SU-DHL-6 (cell line): ENCODE results near the gene RASL11A.

Source experiments
- CTCF ChIP-seq: fragments of 200-600 bp; sonication (generic); IDR thresholded peaks from one replicate; pipeline ENCODE4 v1.5.1; 2017; ENCODE audit warnings: antibody characterized with exemption, mild to moderate bottlenecking, low read length, moderate library complexity; ENCODE audit not compliant: insufficient read depth, poor library complexity, severe bottlenecking
- EZH2phosphoT487 ChIP-seq: fragments of 200-600 bp; sonication (generic), shearing (Covaris generic); conservative IDR thresholded peaks from 2 replicates; pipeline ENCODE4 v1.6.1; 2018; ENCODE audit warnings: mild to moderate bottlenecking, antibody characterized with exemption, low read length, moderate library complexity, mixed read lengths

DNA sequence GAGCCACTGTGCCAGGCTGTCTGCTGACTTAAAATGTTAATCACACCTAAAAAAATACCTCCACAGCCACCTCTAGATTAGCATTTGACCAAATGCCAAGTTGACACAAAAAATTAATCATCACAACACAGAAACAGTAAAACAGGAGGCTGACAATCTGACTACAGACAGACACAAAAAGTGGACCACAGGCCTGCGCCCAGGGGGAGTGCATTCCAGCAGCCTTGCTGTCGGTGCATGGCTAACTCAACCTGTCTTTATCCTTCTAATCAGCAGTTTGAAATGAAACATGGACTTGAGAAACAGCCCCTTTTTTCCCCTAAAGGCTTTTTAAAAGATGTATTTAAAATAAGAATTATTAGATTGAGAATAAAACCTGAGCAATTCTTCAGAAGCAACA, 34.0 kb downstream of the RASL11A start:
- TF ChIP-seq CTCF (no peak), EZH2phosphoT487 (no peak)
